H1 (cell line): ENCODE measurements around the gene NRXN3. TPM values are rescaled to one million over a fixed set of nuclear protein-coding genes. Genes with fewer than 3 reads are reported as not detected.

Experiments
- GABPA ChIP-seq: IDR thresholded peaks from 2 replicates; pipeline ENCODE4 v1.6.1; 2011; ENCODE audit warnings: mild to moderate bottlenecking, low read length, moderate library complexity, borderline replicate concordance; ENCODE audit not compliant: insufficient read depth
- PHF8 ChIP-seq: fragments of 200-600 bp; sonication (generic); conservative IDR thresholded peaks from 2 replicates; pipeline ENCODE4 v1.7.1; 2012; ENCODE audit warnings: low read depth, mild to moderate bottlenecking, inconsistent platforms, low read length, moderate library complexity
- RXRA ChIP-seq: IDR thresholded peaks from 2 replicates; pipeline ENCODE4 v1.6.1; 2011; ENCODE audit warnings: low read depth, mild to moderate bottlenecking, low read length, moderate library complexity; ENCODE audit not compliant: insufficient read depth
- SIX5 ChIP-seq: IDR thresholded peaks from 2 replicates; pipeline ENCODE4 v1.6.1; 2011; ENCODE audit warnings: mild to moderate bottlenecking, low read depth, low read length
- polyA plus RNA-seq, 7 experiments: library from polyadenylated mRNA; depleted of rRNA in 3 of 7; stranded (reverse) in 5 of 7; unstranded in 2 of 7; fragments of >200 nt in 5 of 7; fragments of 200-250 nt in 2 of 7; gene quantifications; 1 replicate in 5 of 7; 2 replicates in 1 of 7; 4 replicates in 1 of 7; pipeline versions ENCODE4 v1.2.1 to v1.2.3, GENCODE V29; 2011 to 2013; ENCODE audit warnings: missing spikeins in 2 of 7, mixed read lengths in 2 of 7
- total RNA-seq: library from RNA; stranded (reverse); fragmentation: NEBNext Ultra II Directional; extraction: Animal tissue kit (Norgen Biotek cat#: 25700); gene quantifications from 2 replicates; pipeline ENCODE4 v1.2.1, GENCODE V29; 2021

The NRXN3 gene
- total and polyA plus RNA-seq, 2 of the 8 experiments (the other 6 are each of a cell fraction or from before 2014, with no cell fraction given), result 2.6 to 4.1 TPM

- TF ChIP-seq RXRA (no peak), PHF8 (no peak), SIX5 (no peak), GABPA (no peak)
These were observed 1344.5 kb downstream of the NRXN3 start (continued) for GRCh38 chr14:79514700-79515099.
